Neural progenitor cell (in vitro differentiated cells): Measurements from ENCODE around the gene PIWIL1.

Experiments
- EZH2 ChIP-seq: fragments of 200-600 bp; sonication (generic); IDR thresholded peaks from 2 replicates; pipeline ENCODE4 v1.6.1; 2017; ENCODE audit warnings: antibody characterized with exemption, mild to moderate bottlenecking, moderate library complexity
- EZH2phosphoT487 ChIP-seq: fragments of 200-600 bp; sonication (generic); IDR thresholded peaks from 2 replicates; pipeline ENCODE4 v1.6.1; 2017; ENCODE audit warnings: antibody characterized with exemption

GRCh38 chr12:130336723-130337487 lies 782 bp upstream of the PIWIL1 start:
- TF ChIP-seq EZH2phosphoT487 (no peak), EZH2 (no peak)
